Common myeloid progenitor, CD34-positive (primary cell): Measurements from ENCODE around the gene ARRB1.

ENCODE experiments used
- CTCF ChIA-PET: fragments of 350-600 bp; sonication (Branson Sonifier 250); formaldehyde crosslinking; loops from one replicate; lab custom pipeline; 2021; ENCODE audit warnings: antibody characterized with exemption; lab: Charles Lee
- POLR2A ChIA-PET: fragments of 350-600 bp; sonication (Branson Sonifier 250); formaldehyde crosslinking; loops from one replicate; lab custom pipeline; 2021; ENCODE audit warnings: antibody characterized with exemption; lab: Charles Lee
- DNase-seq, 3 donors: peaks; one replicate each; pipeline versions ENCODE4 v3.0.0 to v3.0.0-alpha.2; 2013
- H3K27ac ChIP-seq, 2 experiments: 1 replicate in 1 of 2; 2 replicates in 1 of 2; pipeline ENCODE4 v1.7.0; 2013; ENCODE audit warnings: inconsistent platforms in 2 of 2, low read length in 2 of 2, mild to moderate bottlenecking in 2 of 2, low read depth in 1 of 2, moderate library complexity in 1 of 2; ENCODE audit not compliant: severe bottlenecking in 2 of 2, insufficient read depth in 1 of 2, poor library complexity in 1 of 2
- H3K27me3 ChIP-seq, 5 experiments: replicated peaks in 2 of 5; 1 replicate in 3 of 5; 2 replicates in 2 of 5; pipeline versions ENCODE4 v1.6.1 to v1.7.0; 2013; ENCODE audit warnings: low read length in 4 of 5, mild to moderate bottlenecking in 2 of 5, moderate library complexity in 2 of 5, inconsistent platforms in 1 of 5; ENCODE audit not compliant: insufficient read depth in 5 of 5, control insufficient read depth in 4 of 5
- H3K36me3 ChIP-seq, 4 experiments: 1 replicate in 2 of 4; 2 replicates in 2 of 4; pipeline versions ENCODE4 v1.6.1 to v1.7.0; 2013; ENCODE audit warnings: low read length in 3 of 4, control low read depth in 1 of 4, mild to moderate bottlenecking in 1 of 4; ENCODE audit not compliant: control insufficient read depth in 4 of 4, insufficient read depth in 4 of 4
- H3K4me1 ChIP-seq, 4 experiments: 1 replicate in 3 of 4; 2 replicates in 1 of 4; pipeline versions ENCODE4 v1.6.1 to v1.7.1; 2013; ENCODE audit warnings: low read length in 3 of 4, mild to moderate bottlenecking in 3 of 4, control low read depth in 1 of 4, inconsistent platforms in 1 of 4, moderate library complexity in 1 of 4; ENCODE audit not compliant: control insufficient read depth in 4 of 4, insufficient read depth in 4 of 4; ENCODE audit errors: control extremely low read depth in 1 of 4
- H3K4me3 ChIP-seq, 7 experiments: 1 replicate in 4 of 7; 2 replicates in 3 of 7; pipeline versions ENCODE4 v1.5.1 to v1.7.0; 2013; ENCODE audit warnings: mild to moderate bottlenecking in 7 of 7, low read length in 6 of 7, moderate library complexity in 6 of 7, inconsistent platforms in 2 of 7, low read depth in 2 of 7, control low read depth in 1 of 7; ENCODE audit not compliant: insufficient read depth in 4 of 7, control insufficient read depth in 1 of 7; ENCODE audit errors: extremely low read depth in 1 of 7
- H3K9me3 ChIP-seq, 5 experiments: 1 replicate in 4 of 5; 2 replicates in 1 of 5; pipeline versions ENCODE4 v1.6.1 to v1.7.1; 2013; ENCODE audit warnings: low read length in 4 of 5, mild to moderate bottlenecking in 2 of 5, inconsistent platforms in 1 of 5, low read depth in 1 of 5, moderate library complexity in 1 of 5; ENCODE audit not compliant: control insufficient read depth in 4 of 5, insufficient read depth in 2 of 5; ENCODE audit errors: control extremely low read depth in 1 of 5
- WGBS: methylation state at CpG from one replicate; pipeline ENCODE4 v1.1.5; 2013; ENCODE audit not compliant: insufficient coverage; 5-methylcytosine and 5-hydroxymethylcytosine counted together

The ARRB1 gene

DNA sequence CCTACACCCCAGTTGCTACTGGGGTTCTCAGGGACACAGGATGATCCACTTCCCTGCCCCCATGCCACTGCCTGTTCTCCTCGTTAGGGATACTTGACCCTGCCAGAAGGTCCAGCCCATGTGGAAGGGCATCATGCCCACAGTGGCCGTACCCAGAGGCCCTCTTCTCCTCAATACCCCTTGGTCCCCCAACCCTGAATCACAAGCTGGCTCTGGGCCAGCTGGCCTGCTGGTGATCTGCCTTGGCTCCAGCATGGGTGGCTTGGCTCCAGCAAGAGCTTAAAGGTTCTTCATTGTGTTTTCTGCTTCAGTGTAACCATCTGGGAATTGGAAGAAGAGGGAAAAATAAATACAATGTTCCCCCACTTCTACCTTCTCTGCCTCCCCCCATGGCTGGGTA, 122.0 kb downstream of the ARRB1 start:
- peaks cover 0 to 10% (median 0%) of the 10 kb centered on the region in 5 experiments for H3K27me3 ChIP-seq
- peaks cover 0 to under 1% (median 0%) of the 10 kb centered on the region in 4 experiments for H3K4me1 ChIP-seq
- H3K36me3 ChIP-seq, result no peaks in the 10 kb centered on the region
- no peaks in the 10 kb centered on the region for H3K9me3 ChIP-seq
- ChIA-PET CTCF (interaction anchor here (2.1 kb wide), 1 partner anchor 13 kb away, joined by 9 read pairs; no protein-coding TSS in a partner anchor), POLR2A (no interaction called here)
- no peak for DNase-seq
- no peak overlapping the region for H3K4me3 ChIP-seq
- no peak overlapping the region for H3K27ac ChIP-seq
- WGBS, result 85% methylated on average over 2 of the region's 2 CpGs

DNA sequence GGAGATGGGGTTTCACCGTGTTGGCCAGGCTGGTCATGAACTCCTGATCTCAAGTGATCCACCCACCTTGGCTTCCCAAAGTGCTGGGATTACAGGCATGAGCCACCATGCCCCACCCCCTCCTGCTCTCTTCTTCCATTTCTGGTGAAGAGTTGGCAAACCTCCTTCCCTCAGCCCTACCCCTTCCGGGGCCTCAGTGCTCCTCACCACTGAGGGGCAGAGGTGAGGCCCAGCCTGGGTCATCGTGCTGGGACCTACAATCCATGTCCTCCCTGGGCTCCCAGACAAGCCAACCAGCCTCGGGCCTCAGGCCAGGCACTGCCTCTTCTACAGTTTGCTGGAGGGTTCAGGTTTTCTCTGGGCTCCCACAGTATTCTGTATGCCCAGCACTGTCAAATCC, 125.7 kb downstream of the ARRB1 start:
- H3K4me3 ChIP-seq, result no peak overlapping the region
- H3K27me3 ChIP-seq, result peaks cover 0 to 6% (median 0%) of the 10 kb centered on the region in 5 experiments
- WGBS, result 85% methylated on average over 4 of the region's 4 CpGs
- no peaks in the 10 kb centered on the region for H3K9me3 ChIP-seq
- DNase-seq, result no peak
- H3K36me3 ChIP-seq, result no peaks in the 10 kb centered on the region
- H3K4me1 ChIP-seq, result peaks cover 0 to 2% (median 0%) of the 10 kb centered on the region in 4 experiments
- POLR2A ChIA-PET, result no interaction called here
- H3K27ac ChIP-seq, result no peak overlapping the region
- CTCF ChIA-PET, result interaction anchor here (1.0 to 1.9 kb wide), 2 partner anchors 15 to 22 kb away, joined by 3 to 5 read pairs; partner anchors contain the start of gene TPBGL

DNA sequence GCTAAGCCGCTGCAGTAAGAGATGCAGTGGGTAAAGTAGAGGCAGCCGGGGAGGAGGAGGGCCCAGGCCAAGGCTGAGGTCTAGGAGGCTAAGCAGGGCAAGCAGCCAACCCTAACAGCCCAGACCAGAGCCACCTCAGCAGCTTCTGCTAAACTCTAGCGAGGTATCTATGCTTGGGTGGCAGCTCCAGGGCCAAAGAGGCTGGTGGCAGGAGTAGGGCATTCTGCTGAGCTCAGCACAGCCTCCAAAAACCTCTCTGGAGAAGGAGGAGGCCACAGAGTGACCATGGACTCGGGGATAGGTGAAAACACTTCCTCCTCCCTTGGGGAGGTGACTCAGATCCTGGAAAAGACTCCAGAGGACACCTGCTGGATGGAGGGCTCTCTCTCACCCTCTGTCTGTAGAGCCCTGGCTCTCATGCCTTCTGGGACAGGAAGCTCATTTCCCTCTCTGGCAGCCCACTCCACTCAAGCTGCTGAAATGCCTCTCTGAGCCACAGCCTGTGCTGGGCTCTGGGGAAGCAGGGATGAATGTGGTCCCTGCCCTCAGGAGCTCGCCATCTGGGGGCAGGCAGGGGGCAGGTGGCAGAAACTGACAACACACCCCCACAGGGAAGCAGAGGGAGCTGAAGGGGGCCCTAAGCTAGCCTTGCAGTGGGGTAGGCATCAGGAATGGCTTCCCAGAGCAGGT, 127.4 kb downstream of the ARRB1 start:
- peaks cover 0 to 3% (median 0%) of the 10 kb centered on the region in 5 experiments for H3K27me3 ChIP-seq
- H3K36me3 ChIP-seq, result no peaks in the 10 kb centered on the region
- WGBS, result 56% methylated on average over 4 of the region's 5 CpGs
- POLR2A ChIA-PET, result no interaction called here
- no peaks in the 10 kb centered on the region for H3K9me3 ChIP-seq
- H3K4me3 ChIP-seq, result no peak overlapping the region
- CTCF ChIA-PET, result interaction anchor here (0.7 to 2.7 kb wide), 7 partner anchors 10 to 82 kb away, joined by 3 to 14 read pairs (median 7); no protein-coding TSS in a partner anchor
- no peak overlapping the region for H3K27ac ChIP-seq
- DNase-seq, result no peak
- peaks cover 0 to 2% (median 0%) of the 10 kb centered on the region in 4 experiments for H3K4me1 ChIP-seq

DNA sequence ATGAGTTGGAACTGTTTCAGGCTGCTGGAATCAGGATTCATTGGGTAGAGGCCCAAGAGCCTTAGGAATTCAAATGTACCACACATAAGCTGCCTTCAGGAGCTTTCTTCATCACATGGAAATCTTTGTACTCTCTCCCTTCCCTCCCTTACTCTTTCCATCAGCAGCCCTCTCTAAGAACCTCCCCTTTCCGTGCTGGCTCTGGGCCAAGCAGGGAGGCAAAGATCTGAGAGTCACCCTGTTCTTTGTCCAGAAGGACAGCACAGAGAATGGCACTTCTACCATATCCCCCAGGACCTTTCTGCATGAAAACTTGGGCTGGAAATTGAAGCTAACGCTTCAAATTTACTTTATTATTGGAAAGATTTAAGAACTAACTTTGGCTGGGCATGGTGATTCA, 131.6 kb downstream of the ARRB1 start:
- CTCF ChIA-PET, result interaction anchor here (1.6 to 2.1 kb wide), 2 partner anchors 15 to 79 kb away, joined by 6 to 7 read pairs; no protein-coding TSS in a partner anchor
- Histone ChIP-seq H3K4me3 (no peak overlapping the region), H3K27ac (no peak overlapping the region), H3K4me1 (peaks cover 0 to 2% (median 0%) of the 10 kb centered on the region in 4 experiments), H3K27me3 (peaks cover 0 to 3% (median 1%) of the 10 kb centered on the region in 5 experiments), H3K9me3 (no peaks in the 10 kb centered on the region), H3K36me3 (no peaks in the 10 kb centered on the region)
- DNase-seq, result no peak
- POLR2A ChIA-PET, result no interaction called here
- WGBS, result 100% methylated on average over 1 of the region's 2 CpGs

DNA sequence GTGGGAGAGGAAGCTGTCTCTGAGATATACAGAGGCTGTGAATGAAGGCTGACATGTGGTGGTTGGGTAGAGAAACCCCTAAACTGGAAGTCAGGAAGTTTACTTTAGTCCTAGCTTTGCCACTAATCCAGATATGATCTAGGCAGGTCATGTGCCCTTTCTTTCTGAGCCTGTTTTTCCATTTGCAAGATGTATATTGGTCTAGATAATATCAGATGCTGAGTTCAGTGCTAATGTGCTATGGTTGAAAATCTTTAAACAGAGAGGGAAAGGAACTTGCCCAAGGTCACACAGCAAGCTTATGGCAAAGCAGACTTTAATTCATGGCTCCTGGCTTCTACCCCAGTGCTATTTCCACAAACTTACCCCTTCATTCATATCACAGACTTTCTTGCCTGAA, 136.6 kb downstream of the ARRB1 start:
- H3K4me3 ChIP-seq, result no peak overlapping the region
- no peak overlapping the region for H3K27ac ChIP-seq
- peaks cover 0 to 8% (median 2%) of the 10 kb centered on the region in 5 experiments for H3K27me3 ChIP-seq
- DNase-seq, result no peak
- H3K36me3 ChIP-seq, result no peaks in the 10 kb centered on the region
- H3K9me3 ChIP-seq, result no peaks in the 10 kb centered on the region
- ChIA-PET POLR2A (no interaction called here), CTCF (interaction anchor here (1.0 to 2.3 kb wide), 14 partner anchors 10 to 192 kb away, joined by 3 to 13 read pairs (median 4); partner anchors contain the start of gene TPBGL)
- H3K4me1 ChIP-seq, result no peaks in the 10 kb centered on the region

DNA sequence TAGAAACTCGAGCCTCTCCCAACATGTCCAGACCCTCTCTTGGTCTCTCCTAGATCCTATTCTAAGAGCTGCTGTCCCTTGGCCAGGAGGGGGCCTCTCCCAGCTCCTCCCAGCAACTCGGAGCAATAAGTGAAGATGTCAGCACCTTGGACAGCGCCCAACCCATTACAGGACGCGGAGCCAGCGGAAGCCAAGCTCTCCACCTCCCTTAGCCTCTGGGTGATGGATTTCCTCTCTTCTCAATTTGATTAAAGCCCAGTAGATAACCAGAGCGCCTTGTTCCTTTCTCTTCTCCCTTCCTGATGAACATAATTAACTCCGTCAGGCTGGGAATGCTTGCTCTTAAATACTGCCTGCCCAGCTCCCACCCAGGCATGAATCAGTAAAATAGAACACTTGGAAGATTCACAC, 137.0 kb downstream of the ARRB1 start:
- no peak overlapping the region for H3K4me3 ChIP-seq
- POLR2A ChIA-PET, result no interaction called here
- DNase-seq, result peak; percentile 87 to 92 (median 90)
- CTCF ChIA-PET, result interaction anchor here (0.7 to 2.3 kb wide), 15 partner anchors 10 to 192 kb away, joined by 3 to 13 read pairs (median 3); partner anchors contain the start of gene TPBGL
- H3K9me3 ChIP-seq, result no peaks in the 10 kb centered on the region
- no peaks in the 10 kb centered on the region for H3K36me3 ChIP-seq
- no peaks in the 10 kb centered on the region for H3K4me1 ChIP-seq
- H3K27me3 ChIP-seq, result peaks cover 0 to 12% (median 2%) of the 10 kb centered on the region in 5 experiments
- H3K27ac ChIP-seq, result no peak overlapping the region
- WGBS, result 10% methylated on average over 4 of the region's 8 CpGs
